Inferior parietal cortex (tissue), 1 donor: ENCODE results near the gene DEXI.
"Not testable (repeated sequence)": the region's sequence is repeated elsewhere in the genome, so short reads cannot be mapped to it uniquely, and the experiment has no call there.

Source experiments
- DNase-seq: peaks from one replicate; pipeline ENCODE4 v3.0.0-alpha.2; 2016; ENCODE audit errors: extremely low spot score

DEXI gene

DNA sequence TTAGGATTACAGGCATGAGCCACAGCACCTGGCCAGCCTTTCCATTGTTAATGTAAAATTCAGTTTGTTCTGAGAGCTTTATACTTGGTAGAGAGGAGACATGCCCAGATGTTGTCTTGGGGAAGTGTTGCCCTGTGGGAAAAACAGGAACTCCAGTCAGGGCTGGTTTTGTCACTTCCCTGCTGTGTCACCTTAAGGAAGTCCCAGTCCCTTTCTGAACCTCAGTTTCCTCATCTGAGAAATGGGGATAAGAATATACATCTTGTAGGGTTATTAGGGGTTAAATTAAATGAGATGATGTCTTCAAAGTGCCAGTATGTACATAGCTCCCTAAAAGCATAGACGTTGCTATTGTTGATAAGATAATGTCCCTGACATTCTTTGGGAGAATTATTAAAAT lies 27.3 kb upstream of the DEXI start:
- DNase-seq, result no peak

DNA sequence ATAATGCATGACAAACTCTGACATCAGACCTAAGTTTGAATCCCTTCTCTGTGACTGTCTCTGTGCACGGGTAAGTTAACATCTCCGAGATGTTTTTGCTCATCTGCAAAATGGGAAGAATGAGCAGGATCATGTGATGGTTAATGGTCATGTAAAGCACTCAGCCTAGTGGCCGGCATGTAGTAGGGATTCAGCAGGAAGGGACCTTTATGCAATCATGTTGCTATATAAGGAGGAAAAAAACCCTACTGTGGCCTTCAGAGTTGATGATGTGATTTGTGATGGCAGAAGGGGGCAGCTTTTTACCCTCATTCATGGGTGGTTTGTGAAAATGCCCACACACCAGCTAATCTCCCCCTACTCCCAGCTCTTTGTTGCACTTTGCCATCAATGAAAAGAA lies 26.2 kb upstream of the DEXI start:
- no peak for DNase-seq

GRCh38 chr16:10967986-10968385 lies 25.7 kb upstream of the DEXI start:
- no peak for DNase-seq

DNA sequence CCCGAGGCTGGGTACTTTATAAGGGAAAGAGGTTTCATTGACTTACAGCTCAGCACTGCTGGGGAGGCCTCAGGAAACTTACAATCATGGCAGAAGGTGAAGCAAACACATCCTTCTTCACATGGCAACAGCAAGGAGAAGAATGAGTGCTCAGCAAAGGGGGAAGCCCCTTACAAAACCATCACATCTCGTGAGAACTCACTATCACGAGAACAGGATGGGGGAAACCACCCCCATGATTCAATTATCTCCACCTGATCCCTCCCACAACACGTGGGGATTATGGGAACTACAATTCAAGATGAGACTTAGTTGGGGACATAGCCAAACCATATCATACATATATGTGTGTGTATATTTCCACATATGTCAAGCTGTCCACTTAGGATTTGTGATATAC lies 24.3 kb upstream of the DEXI start:
- not testable (repeated sequence) for DNase-seq

DNA sequence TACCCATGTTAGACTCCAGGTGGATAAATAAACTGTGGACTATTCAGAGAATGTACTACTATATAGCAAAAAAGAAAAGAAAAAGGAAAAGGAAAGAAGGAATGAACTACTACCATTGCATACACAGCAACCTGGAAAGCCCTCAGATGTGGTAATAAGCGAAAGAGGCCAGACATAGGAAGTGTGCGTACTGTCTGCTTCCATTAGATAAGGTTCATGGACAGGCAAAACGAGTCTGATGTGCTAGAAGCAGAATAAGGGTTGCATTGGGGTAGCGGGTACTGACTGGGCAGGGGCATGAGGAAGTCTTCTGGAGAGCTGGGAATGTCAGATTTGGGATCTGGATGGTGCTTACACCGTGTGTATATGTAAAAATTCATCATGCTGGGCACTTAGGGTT lies 23.9 kb upstream of the DEXI start:
- DNase-seq, result no peak

GRCh38 chr16:10965440-10966061 lies 23.3 kb upstream of the DEXI start:
- DNase-seq, result no peak

DNA sequence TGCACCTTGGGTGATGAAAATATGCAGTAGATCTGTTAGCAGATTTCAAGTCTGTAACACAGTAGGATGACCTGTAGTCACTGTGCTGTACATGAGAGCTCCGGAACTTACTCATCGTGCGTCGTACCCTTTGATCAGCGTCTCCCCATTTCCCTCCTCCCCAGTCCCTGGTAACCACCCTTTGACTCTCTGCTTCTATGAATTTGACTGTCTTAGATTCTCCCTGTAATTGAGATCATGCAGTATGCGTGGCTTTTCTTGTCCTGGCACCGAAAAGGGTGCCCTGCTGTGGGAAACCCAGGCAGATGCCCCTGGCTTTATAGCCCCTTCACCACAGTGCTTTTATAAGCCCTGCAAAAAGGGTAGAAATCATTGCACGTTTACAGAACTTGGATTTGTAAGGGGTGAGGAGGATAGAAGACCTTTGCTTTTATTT lies 22.6 kb upstream of the DEXI start:
- no peak for DNase-seq

GRCh38 chr16:10964039-10964890 lies 22.0 kb upstream of the DEXI start:
- peak; percentile 88 for DNase-seq

DNA sequence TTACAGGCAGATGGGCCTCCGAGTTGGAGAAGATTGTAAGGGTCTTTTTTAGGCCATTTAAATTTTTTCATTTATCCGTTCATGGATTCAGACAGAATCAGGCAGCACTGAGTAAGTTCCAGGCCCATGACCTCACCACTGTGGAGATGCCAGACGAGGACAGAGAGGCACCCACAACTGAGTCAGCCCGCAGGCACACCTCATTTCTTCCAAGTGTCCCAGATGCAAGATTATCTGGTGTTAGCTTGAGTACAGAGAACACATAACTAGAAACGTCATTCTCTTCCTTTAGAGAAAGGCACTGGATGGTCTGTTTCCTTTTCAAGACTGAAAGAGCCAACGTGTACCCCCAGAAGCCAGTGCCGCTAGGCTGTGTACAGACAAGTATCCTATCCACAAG lies 19.0 kb upstream of the DEXI start:
- no peak for DNase-seq

GRCh38 chr16:10959161-10959560 lies 16.9 kb upstream of the DEXI start:
- DNase-seq, result no peak

DNA sequence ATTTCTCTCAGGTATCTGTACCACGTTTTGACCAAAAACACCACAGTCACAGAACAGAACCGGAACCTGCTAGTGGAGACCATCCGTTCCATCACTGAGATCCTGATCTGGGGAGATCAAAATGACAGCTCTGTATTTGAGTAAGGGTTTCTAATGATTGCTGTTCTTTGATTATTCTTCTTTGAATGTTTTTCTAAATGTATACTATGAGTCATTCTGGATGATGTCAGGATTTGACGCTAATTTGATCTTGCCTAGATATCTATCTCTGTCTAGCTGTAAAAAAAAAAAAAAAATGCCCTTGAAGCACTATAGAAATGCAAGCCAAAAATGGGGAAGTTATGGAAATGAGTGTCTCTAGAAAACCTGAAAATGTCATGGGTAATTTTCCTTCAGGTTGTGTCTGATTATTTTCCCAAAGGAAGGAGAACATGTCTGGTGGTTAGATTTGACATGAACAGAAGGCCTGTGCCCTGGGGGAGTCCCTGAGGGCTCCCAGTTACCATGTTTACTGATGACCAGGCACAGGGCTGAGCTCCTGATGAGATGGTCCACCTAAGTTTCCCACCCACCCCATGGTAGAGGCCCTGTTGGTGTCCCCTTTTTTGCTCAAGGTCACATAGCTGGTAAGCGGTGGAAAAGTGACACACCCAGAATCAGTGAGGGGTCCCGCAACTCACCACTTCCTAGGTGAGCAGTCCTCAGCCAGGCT lies 15.7 kb upstream of the DEXI start:
- no peak for DNase-seq

GRCh38 chr16:10954903-10955302 lies 12.6 kb upstream of the DEXI start:
- no peak for DNase-seq

- no peak for DNase-seq
These were observed 8.8 kb upstream of the DEXI start for GRCh38 chr16:10951026-10951425.

GRCh38 chr16:10950393-10950792 lies 8.1 kb upstream of the DEXI start:
- no peak for DNase-seq

DNA sequence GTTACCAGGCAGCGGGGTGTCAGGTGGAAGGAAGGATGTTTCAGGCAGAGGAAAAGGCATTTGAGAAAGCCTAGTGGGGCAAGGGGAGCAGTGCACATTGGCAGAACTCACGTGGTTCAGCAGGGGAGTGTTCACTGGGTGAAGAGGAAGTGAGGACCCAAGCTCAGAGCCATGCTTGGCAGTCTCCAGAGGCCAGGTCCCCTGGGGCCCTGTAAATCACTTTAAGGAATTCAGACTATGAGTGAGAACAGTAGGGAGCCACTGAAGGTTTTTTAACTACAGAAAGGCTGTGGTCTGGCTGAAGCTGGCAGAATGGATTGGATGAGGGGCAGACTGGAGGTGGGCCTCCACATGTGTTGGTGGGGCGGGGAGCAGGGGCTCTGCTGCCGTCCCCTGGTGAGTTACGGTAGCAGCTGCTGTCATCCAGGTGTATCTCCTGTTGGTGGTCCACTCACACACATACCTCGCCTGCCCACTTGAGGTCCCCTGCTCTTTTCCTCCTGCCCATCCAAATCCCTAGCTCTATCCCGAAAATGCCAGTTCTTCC lies 7.2 kb upstream of the DEXI start:
- DNase-seq, result no peak

DNA sequence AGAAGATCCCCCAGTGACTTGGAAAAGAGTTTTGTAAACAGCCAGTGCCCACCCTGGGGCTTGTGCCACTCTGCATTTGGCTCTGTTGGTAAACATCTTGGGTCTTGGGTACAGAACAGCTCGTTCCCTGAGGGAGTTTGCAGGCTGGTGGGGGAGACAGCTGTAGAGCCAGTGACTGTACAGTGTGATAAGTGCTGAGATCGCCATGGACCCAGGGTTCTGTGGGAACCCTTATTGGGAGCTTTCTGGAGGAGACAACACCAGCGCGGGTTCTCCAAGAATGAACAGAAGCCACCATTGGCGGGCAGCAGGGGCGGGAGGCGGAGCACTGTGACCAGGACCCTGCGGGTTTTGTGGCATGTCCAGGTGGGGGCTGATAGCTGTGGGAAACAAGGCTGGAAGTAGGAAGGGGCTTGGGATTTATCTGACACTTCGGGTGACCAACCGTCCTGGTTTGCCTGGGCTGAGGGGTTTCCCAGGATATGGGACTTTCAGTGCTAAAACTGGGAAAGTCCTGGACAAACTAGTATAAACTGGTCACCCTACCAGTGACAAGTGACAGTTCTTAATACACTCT lies 5.0 kb upstream of the DEXI start:
- DNase-seq, result no peak

- DNase-seq, result no peak
These were observed 4.0 kb upstream of the DEXI start for GRCh38 chr16:10946308-10946707.

GRCh38 chr16:10945065-10945787 lies 3.0 kb upstream of the DEXI start:
- DNase-seq, result no peak

DNA sequence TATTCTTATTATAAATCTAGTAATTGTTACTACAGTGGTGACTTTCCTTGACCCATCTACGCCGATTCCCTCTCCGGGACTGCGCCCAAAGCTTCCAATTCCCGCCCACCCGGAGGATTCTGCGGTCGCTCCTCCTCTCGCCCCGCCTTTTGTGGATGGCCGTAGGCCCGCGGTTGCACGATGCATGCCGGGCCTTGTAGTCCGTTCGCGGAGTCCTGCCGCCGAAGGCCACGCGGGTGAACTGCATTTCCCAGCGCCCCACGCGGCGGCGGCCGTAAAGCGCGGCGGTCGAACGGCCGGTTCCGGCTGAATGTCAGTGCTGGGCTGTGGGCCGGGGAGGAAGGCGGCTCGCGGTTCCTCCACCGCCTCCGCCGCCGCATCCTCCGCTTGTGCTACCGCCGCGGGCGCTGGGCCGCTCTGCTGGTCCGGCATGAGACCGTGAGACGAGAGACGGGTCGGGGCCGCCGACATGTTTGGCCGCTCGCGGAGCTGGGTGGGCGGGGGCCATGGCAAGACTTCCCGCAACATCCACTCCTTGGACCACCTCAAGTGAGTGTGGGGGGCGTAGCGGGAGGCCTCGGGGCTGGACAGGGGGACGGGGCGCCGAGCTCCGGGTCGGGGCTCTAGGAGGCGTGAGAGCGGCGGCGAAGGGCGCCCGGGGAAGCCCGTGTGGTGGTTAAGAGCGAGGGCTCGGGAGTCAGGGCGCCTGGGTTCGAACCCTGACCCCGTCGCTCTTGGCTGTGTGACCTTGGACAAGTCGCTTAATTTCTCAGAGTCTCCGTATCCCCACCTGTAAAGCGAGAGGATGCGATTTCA lies 2.2 kb upstream of the DEXI start, which contains the start of gene CLEC16A:
TSS of gene CLEC16A (plus strand) at position 316 of the 816 bp plus-strand sequence. CDS start at position 470, 154 bp downstream.
- peak; percentile 97 for DNase-seq

DNA sequence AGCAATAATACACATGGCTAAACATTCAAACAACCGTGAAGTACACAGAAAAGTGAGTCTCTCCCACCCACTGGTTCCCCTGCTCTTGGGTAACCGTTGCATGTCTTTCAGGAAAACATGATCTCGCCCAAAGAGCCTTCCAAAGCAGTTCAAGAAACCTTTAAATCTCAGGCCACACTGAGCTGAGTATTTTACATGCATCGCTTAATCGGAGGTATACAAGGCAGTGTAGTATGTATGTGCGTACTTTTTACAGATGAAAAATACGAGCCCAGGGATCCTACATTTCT lies 741 bp upstream of the DEXI start:
- no peak for DNase-seq

- DNase-seq, result not testable (repeated sequence)
These were observed 325 bp downstream of the DEXI start for GRCh38 chr16:10941935-10942351.
